ENCODE data around the gene EN2.

The EN2 gene

DNA sequence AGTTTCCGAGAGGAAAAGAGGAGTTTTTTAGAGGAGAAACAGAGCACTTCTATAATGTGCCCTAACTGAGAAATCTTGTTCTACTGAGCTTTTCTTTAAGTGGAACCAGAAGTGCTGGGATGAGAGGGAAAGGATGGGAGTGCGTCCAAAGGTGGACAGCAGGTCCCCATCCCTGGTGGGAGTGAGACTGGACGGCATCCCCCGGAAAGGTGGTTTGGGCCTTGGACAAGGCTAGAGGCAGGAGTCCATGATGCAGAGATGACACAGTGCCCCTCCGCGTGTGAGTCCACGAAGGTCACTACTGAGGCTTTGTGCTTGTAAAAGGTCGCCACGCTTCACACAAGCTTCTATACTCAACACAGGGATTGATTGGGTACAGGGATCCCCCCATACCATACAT is 6.1 kb upstream of the EN2 start:
- no peak for DNase-seq

DNA sequence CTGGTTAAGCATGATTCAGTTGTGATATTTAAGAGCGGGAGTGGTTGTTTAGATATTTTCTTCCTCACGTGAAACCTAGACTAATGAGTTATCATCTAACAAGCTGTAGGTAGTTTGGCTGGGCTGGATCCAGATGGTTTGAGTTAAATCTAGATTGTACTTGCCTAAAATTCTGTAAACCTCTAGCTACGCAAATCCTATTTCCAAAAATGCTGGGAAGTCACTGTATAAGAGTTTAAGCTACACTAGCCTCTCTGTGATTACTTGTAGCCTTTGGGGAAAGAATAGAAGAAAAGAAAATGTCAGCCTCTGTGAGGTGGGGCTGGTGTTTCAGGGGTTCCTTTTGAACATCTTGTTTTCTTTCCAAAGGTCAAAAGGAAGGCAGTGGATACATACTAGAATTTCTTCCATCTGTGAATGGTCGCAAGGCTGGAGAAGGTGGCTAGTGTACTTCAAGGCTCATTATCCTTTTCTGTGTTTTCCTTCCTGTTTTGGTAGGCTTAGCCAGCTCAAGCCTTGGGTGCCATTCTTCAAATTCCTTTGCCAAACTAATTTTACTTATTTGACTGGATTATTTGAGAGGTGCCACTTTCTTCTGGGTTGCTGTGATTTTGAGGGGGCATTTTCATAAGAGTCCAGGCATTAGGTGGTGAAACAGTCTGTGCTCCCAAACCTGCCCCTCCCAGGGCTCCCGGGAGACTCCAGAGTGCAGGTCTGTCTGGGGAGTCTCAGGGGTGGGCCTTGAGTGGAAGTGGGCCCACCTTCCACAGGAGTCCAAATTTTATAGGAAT is 5.2 kb upstream of the EN2 start:
- no peak for DNase-seq

DNA sequence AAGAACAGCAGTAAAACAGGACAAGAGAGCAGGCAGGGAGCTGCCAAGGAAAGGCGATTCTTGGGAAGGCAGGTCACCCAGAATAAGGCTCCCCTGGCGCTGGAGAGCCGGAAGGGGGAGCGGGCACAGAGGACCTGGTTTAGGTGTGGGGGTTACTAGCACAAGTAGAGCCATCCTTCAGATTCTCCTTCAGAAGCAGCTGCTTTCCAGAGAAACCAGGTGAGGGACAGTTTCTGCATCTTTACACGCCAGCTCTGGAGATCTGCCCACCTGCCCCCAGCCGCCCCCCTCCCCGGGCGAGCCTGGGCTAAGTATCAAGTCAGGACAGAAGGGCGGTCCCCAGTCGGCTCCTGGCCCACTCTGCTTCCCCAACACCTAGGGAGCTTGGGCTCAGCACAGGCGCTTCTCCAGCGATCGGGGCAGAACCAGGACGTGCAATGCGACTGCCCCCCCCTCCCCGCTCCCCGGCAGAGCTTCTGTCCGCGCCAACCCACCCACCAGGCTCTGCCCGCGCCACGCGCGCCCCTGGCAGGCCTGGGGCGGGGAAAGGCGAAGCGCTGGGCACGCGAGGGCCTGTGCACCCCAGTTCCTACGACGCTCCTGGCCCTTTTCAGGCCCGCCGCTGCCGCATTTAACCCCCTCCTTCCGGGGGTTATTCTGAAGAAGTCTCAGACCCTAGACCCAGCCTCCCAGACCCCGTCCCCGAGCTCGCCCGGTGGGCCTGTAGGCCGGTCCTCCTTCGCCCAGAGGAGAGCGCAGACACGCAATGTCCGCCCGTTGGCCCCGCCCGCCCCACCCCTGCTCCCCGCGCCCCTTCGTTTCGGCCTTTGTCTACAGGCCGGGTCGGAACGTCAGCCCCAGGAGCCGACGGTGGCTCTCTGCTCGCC is 4.4 kb upstream of the EN2 start:
- DNase-seq, result no peak

- DNase-seq, result peak in 1 of 2 experiments; percentile 47
These were observed 3.5 kb upstream of the EN2 start for GRCh38 chr7:155454183-155455112.

DNA sequence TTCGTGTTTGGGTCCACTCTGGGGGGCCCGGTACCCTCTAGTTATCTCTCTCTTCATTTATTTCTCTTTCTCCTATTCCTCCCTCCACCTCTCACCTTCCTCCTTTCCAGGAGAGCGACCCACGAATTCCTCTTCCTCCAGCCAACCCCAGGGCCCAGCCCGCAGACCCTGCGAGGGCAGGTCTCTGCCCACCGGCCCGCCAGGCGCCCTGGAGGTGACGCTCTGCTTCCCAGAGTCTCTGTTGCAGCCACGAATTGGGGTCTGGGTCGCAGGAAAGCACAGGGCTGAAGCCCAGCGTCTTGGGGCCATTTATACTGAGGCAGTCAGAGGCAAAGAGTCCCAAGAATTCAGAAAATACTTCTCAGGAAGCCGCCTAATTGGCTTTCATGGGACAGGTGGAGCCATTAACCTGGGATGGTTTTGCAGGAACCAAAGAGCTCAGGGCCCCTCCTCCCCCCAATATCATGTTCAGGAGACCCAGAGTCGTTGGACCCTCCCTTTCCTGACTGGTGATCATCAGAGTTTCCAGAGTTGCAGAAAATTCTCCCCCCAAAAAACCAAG is 2.7 kb upstream of the EN2 start:
- no peak for DNase-seq

GRCh38 chr7:155455776-155456737 is 1.9 kb upstream of the EN2 start:
- DNase-seq, result peak in 1 of 2 experiments; percentile 53

DNA sequence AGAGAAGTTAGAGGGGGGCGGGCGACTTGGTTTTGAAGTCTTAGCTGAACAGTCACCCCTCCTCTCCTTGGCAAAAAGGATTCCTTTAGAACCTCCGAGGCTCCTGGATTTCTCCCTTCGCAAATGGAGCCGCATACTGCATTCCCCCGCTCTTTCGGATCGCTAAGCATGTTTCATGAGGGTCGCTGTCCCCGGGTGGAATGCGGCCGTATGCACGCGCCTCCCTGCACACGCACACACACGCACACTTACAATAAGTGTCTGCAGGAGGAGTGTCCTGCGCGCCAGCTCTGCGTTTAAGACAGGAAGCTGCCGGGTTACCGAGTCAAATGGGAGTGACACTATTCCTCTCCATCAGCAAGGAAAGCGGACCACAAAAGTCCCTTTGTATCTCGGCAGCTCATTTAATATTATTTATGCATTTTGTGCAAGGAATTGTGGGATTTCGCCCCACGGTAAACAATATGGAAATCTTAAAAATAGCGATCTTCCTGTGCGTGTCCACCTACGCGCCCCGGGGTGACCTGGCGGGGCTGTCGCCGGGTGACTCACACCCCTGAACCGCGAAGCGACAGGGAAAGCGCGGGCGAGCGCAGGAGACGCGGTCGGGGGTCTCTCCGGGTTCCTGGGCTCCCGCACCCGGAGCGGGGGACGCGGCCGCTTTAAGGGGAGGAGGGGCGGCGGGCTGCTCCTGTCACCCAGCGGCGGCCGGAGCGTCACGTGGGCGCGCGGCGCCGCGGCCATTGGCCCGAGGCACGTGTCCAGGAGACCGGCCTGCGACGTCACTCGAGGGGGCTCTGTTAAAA is 988 bp upstream of the EN2 start:
- peak; percentile 97 to 99 for DNase-seq

- DNase-seq, result no peak
These were observed 302 bp upstream of the EN2 start for GRCh38 chr7:155457544-155458110.

DNA sequence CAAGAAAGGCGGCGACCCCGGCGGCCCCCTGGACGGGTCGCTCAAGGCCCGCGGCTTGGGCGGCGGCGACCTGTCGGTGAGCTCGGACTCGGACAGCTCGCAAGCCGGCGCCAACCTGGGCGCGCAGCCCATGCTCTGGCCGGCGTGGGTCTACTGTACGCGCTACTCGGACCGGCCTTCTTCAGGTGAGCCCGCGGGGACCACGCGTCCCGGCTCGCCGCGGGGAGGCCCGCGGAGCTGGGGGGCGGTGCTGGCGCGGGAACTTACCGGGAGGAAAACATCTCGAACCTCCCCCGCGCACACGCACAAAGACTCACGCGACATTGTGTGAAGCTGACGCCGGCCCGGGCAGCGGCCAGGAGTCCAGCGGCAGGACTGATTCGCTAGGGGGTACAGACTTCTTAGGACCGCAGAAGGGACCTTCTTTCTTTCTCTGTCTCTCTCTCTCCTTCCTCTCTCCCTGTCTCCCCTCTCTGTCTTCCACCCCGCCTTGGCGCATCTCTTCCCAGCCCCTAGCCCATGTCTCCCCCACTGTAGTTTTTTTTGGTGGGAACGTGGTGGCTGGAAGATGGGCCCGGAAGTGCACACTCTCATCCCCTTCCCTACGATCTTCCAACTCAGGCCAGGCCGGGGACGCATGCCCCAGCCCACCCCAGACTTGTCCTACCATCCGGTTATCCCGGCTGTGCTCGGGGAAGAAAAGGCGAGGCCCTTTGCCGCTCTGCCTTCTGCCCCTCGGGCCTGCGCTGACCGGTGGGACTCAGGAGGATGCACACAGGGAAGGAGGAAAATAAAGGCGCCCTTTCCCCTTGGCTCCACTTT is 1.2 kb downstream of the EN2 start:
- DNase-seq, result peak; percentile 30 to 86

GRCh38 chr7:155459700-155460461 is 2.0 kb downstream of the EN2 start:
- peak in 1 of 2 experiments; percentile 62 for DNase-seq

DNA sequence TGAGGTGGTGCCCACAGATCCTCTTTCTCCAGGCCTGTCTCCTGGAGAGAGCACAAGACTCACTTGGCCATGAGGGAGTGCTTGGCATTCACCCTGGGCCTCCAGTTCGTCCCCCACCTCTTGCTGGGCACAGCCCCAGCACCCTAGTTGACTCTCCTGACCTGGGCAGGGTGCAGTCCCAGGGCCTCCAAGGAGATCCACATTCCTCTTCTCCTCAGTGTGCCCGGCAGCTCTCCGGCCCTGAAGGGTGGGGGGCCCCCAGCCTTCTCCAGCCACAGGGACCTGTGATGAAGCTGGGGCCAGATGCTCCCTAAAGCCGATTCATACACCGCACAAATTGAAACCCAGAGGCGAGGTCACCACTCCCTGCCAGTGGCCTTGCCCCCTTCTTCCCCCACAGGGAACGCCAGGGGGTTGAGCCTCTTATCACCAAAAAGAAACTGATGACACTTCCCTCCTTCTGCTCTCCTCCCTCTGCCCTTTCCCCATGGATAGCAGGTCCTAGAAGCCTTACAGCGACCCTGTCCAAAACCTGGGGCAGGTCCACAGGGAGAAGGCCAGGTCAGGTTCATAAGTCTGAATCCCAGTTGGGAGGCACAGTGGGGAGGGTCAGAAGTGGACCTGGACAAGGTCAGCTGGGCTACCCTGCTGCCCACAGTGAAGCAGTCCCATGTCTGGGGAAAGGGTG is 3.1 kb downstream of the EN2 start:
- DNase-seq, result no peak

DNA sequence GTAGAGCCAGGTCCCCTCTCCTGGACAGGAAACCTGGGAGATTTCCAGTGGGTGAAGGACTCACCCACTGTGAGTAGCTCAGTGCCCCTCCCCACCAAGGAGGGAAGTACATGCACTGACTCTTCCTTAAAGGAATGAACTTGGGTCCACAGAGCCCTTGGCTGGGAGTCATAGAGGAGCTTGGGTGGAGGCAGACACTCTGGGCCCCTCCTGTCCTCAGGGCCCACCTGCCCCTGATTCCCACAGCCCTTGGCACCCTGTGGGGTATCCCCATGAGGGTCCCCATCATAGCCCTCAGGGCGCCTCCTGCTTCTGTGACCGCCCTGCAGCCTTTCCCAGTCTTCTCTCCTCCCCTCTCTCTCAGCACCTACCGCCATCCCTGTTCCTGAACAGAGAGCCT is 3.7 kb downstream of the EN2 start:
- DNase-seq, result peak in 1 of 2 experiments; percentile 23

- no peak for DNase-seq
These were observed 4.3 kb downstream of the EN2 start for GRCh38 chr7:155462163-155462735.

- peak in 1 of 2 experiments; percentile 44 for DNase-seq
These were observed 5.3 kb downstream of the EN2 start for GRCh38 chr7:155463114-155463811.

GRCh38 chr7:155464183-155464582 is 6.3 kb downstream of the EN2 start:
- peak in 1 of 2 experiments; percentile 52 for DNase-seq

DNA sequence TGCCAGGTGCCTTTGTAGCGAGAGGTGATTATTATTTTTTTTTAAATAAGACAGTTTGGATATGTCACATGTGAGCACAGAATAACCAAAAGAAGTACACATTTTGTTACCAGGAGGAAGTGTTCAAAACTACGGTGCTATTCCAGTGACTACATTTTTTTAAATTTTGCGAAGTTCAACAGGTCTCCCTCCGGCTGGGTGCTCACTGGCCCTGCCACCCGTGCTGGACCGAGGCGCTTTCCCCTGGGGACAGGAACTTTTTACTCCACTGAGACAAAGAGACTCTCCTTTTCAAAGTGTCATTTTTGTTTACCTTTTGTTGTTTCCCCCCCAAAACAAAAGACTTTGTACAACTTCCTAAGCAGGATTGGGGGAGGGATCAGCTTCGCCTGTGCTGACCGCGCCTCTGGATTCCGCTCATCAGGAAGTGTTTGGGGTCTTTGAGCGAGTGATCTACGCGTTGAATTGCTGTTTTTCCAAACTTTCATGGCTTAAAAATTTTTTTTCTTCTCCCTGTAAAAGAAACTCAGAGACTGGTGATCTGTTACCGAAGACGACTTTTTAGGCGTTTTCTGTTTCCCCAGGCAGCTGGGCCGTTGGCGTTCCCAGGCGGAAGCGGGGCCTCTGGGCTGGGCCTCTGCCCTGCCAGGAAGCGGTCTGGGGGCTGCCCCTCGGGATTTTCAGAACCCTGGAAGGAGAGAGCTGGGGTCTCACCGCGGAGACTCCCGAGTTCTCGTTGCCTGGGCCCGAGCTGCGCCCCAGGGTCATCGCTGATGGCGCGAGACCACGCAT is 7.2 kb downstream of the EN2 start:
- no peak for DNase-seq
